GM12878 (cell line): ENCODE measurements around the gene SIL1. TPM values are rescaled to one million over a fixed set of nuclear protein-coding genes. Genes with fewer than 3 reads are reported as not detected.

ENCODE experiments used
- ATAC-seq: fragments of 200-7000 bp; cut with Tn5 transposase; 3 replicates; pipeline ENCODE4 v1.9.1; 2020; ENCODE audit warnings: mild to moderate bottlenecking, moderate library complexity
- BruUV-seq: library from RNA; stranded (reverse); fragments of 400-500 nt; replicated peaks from 2 replicates; lab custom pipeline; 2021; lab: Mats Ljungman, UMichigan
- CTCF ChIA-PET: fragments of 300-600 bp; sonication (Branson Sonifier 250); formaldehyde crosslinking; extraction: SDS; loops from one replicate; lab custom pipeline; 2021; ENCODE audit warnings: inconsistent platforms; lab: Yijun Ruan, JAX
- POLR2A ChIA-PET: fragments of 350-600 bp; formaldehyde crosslinking; extraction: SDS; loops from one replicate; lab custom pipeline; 2021; ENCODE audit warnings: inconsistent platforms; lab: Charles Lee
- RAD21 ChIA-PET: fragments of 300-600 bp; sonication (Branson Sonifier 250); formaldehyde crosslinking; loops from one replicate; lab custom pipeline; 2023; ENCODE audit warnings: antibody characterized with exemption; ENCODE audit not compliant: unreplicated experiment; lab: Charles Lee
- SMC1A ChIA-PET: fragments of 300-600 bp; sonication (Branson Sonifier 250); formaldehyde crosslinking; loops from one replicate; lab custom pipeline; 2023; ENCODE audit not compliant: unreplicated experiment, uncharacterized antibody; lab: Charles Lee
- DNase-seq: peaks from one replicate; pipeline ENCODE4 v3.0.0-alpha.2; 2011; ENCODE audit warnings: low read depth, low spot score
- FAIRE-seq: peaks from 3 replicates; lab custom pipeline; 2011; peaks lifted over from hg19 to GRCh38; lab: Jason Lieb, UNC
- H2AFZ ChIP-seq: 2 replicates; pipeline ENCODE4 v1.6.0; 2011; ENCODE audit warnings: low read depth, low read length, control low read depth; ENCODE audit not compliant: control insufficient read depth
- H3K27ac ChIP-seq: 2 replicates; pipeline ENCODE4 v1.5.1; 2011; ENCODE audit warnings: control low read depth; ENCODE audit not compliant: control insufficient read depth, insufficient read depth
- H3K27me3 ChIP-seq, 2 experiments: replicated peaks in 1 of 2; 2 replicates each; pipeline versions ENCODE4 v1.6.0 to v1.6.1; 2011; ENCODE audit warnings: low read length in 1 of 2; ENCODE audit not compliant: control insufficient read depth in 2 of 2, insufficient read depth in 2 of 2
- H3K36me3 ChIP-seq, 2 experiments: 2 replicates each; pipeline ENCODE4 v1.5.1; 2011; ENCODE audit warnings: low read length in 1 of 2; ENCODE audit not compliant: control insufficient read depth in 2 of 2, insufficient read depth in 2 of 2
- H3K4me1 ChIP-seq: 2 replicates; pipeline ENCODE4 v1.6.1; 2011; ENCODE audit warnings: mild to moderate bottlenecking, low read length, moderate library complexity, mixed read lengths; ENCODE audit not compliant: control insufficient read depth, insufficient read depth
- H3K4me2 ChIP-seq: 2 replicates; pipeline ENCODE4 v1.6.0; 2011; ENCODE audit warnings: control low read depth; ENCODE audit not compliant: control insufficient read depth, insufficient read depth
- H3K4me3 ChIP-seq: fragments of 200-600 bp; sonication (generic); 2 replicates; pipeline ENCODE4 v1.5.1; 2016
- H3K79me2 ChIP-seq: 2 replicates; pipeline ENCODE4 v1.6.0; 2011; ENCODE audit warnings: low read length; ENCODE audit not compliant: control insufficient read depth, insufficient read depth
- H3K9ac ChIP-seq: 2 replicates; pipeline ENCODE4 v1.8.0; 2011; ENCODE audit warnings: low read length, control low read depth, mixed read lengths; ENCODE audit not compliant: control insufficient read depth, insufficient read depth
- H3K9me3 ChIP-seq: replicated peaks from 3 replicates; pipeline ENCODE4 v1.5.1; 2011; ENCODE audit warnings: mild to moderate bottlenecking, low read length; ENCODE audit not compliant: control insufficient read depth, insufficient read depth
- H4K20me1 ChIP-seq: 2 replicates; pipeline ENCODE4 v1.6.0; 2011; ENCODE audit not compliant: control insufficient read depth, insufficient read depth
- BMI1 ChIP-seq: fragments of 450-650 bp; IDR thresholded peaks from 2 replicates; pipeline ENCODE4 v1.6.1; 2016; ENCODE audit warnings: mild to moderate bottlenecking, moderate library complexity, borderline replicate concordance
- SPI1 ChIP-seq: IDR thresholded peaks from 2 replicates; pipeline ENCODE4 v1.6.1; 2011; ENCODE audit warnings: low read depth, mild to moderate bottlenecking, low read length, moderate library complexity, borderline replicate concordance; ENCODE audit not compliant: insufficient read depth
- ZNF217 ChIP-seq: fragments of 450-650 bp; IDR thresholded peaks from 2 replicates; pipeline ENCODE4 v1.6.1; 2017; ENCODE audit warnings: antibody characterized with exemption, mild to moderate bottlenecking
- WGBS: methylation state at CpG from one replicate; pipeline ENCODE4 v1.1.6; 2016; ENCODE audit warnings: low lambda C conversion rate; ENCODE audit not compliant: insufficient replicate concordance, insufficient coverage; ENCODE audit errors: missing lambda C conversion rate; 5-methylcytosine and 5-hydroxymethylcytosine counted together
- in situ Hi-C: fragments of 300-500 bp; cut with MboI; formaldehyde crosslinking; loops from 9 replicates; pipeline ENCODE4 v1.14.3; 2018; ENCODE audit warnings: mixed read lengths
- intact Hi-C: fragments of 100-400 bp; cut with micrococcal nuclease; formaldehyde crosslinking; loops from one replicate; pipeline ENCODE4 v1.14.2; 2022; ENCODE audit not compliant: unreplicated experiment
- polyA plus RNA-seq, 11 experiments: library from polyadenylated mRNA; depleted of rRNA in 4 of 11; unstranded in 6 of 11; stranded (reverse) in 5 of 11; fragments of >200 nt; fragmentation: Nextera tagmentation in 4 of 11; fragmentation: Illumina TruSeq in 1 of 11; extraction: Ambion mirVana in 4 of 11; extraction: Trizol in 1 of 11; gene quantifications; 1 replicate in 1 of 11; 2 replicates in 10 of 11; pipeline versions ENCODE4 v1.2.1 to v1.2.3, GENCODE V29; 2011 to 2016; ENCODE audit warnings: inconsistent platforms in 2 of 11, missing spikeins in 2 of 11, low read depth in 1 of 11
- total RNA-seq, 4 experiments: library from RNA; depleted of rRNA in 3 of 4; stranded (reverse); fragments of >200 nt in 3 of 4; fragmentation: Illumina TruSeq in 1 of 4; extraction: Trizol in 1 of 4; gene quantifications; 2 replicates each; pipeline versions ENCODE4 v1.2.1 to v1.2.3, GENCODE V29; 2013 to 2021
- TF ChIP-seq, protein P1 (sequence below): IDR thresholded peaks from 2 replicates; pipeline ENCODE4 v1.6.1; 2011; ENCODE audit warnings: borderline replicate concordance, low read depth, mild to moderate bottlenecking, moderate library complexity, low read length; ENCODE audit not compliant: insufficient read depth, poor library complexity, severe bottlenecking
- TF ChIP-seq, protein P2 (sequence below): IDR thresholded peaks from 2 replicates; pipeline ENCODE4 v1.6.1; 2012; ENCODE audit warnings: low read depth, low read length, improper control_type of control experiment
- TF ChIP-seq, protein P3 (sequence below): fragments of 450-650 bp; IDR thresholded peaks from 2 replicates; pipeline ENCODE4 v1.6.1; 2017; ENCODE audit warnings: mild to moderate bottlenecking, moderate library complexity
- TF ChIP-seq, protein P4 (sequence below): IDR thresholded peaks from 2 replicates; pipeline ENCODE4 v1.6.1; 2011; ENCODE audit warnings: low read depth, mild to moderate bottlenecking, low read length, moderate library complexity, borderline replicate concordance; ENCODE audit errors: extremely low read depth
- TF ChIP-seq, protein P5 (sequence below): IDR thresholded peaks from 2 replicates; pipeline ENCODE4 v1.6.1; 2011; ENCODE audit warnings: borderline replicate concordance, low read depth, mild to moderate bottlenecking, moderate library complexity, mixed read lengths, low read length; ENCODE audit not compliant: insufficient read depth; ENCODE audit errors: extremely low read length

SIL1 gene
- total and polyA plus RNA-seq, 10 of the 15 experiments (the other 5 are each of a cell fraction or from before 2014, with no cell fraction given): 4.1 to 49.8 (median 29.4) TPM

DNA sequence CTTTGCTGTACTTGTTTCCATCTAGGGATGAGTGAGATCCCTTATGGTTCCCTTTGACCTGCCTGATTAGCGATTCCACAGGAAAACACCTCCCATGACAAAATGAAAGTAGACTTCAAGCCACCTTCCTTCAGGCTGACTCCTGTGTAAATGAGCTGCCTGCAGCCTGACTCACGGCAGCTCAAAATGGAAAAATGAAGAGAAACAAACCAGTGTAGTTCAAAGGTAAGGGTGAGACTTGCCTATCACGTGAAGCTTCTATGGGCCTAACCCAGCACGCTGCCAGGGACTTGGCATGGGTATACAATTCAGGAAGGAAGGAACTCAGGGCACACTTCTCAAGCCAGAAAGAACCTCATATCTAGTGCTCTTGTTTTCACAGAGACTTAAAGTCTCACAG lies 212.9 kb downstream of the SIL1 start:
- RAD21 ChIA-PET: no interaction called here
- 6% methylated on average over 4 of the region's 4 CpGs for WGBS
- POLR2A ChIA-PET: no interaction called here
- no peak for DNase-seq
- H3K9ac ChIP-seq: no peak overlapping the region
- H3K9me3 ChIP-seq: no peaks in the 10 kb centered on the region
- FAIRE-seq: no peak
- H3K79me2 ChIP-seq: no peaks in the 10 kb centered on the region
- SMC1A ChIA-PET: no interaction called here
- in situ Hi-C loops: no loop called here
- intact Hi-C loops: no loop called here
- H3K4me1 ChIP-seq: no peaks in the 10 kb centered on the region
- no peaks in the 10 kb centered on the region for H4K20me1 ChIP-seq
- TF ChIP-seq ZNF217: no peak
- TF ChIP-seq, protein P1, sequence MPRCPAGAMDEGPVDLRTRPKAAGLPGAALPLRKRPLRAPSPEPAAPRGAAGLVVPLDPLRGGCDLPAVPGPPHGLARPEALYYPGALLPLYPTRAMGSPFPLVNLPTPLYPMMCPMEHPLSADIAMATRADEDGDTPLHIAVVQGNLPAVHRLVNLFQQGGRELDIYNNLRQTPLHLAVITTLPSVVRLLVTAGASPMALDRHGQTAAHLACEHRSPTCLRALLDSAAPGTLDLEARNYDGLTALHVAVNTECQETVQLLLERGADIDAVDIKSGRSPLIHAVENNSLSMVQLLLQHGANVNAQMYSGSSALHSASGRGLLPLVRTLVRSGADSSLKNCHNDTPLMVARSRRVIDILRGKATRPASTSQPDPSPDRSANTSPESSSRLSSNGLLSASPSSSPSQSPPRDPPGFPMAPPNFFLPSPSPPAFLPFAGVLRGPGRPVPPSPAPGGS: no peak
- TF ChIP-seq, all 136 proteins: peak for 0
- ATAC-seq: no peak
- no peak overlapping the region for H2AFZ ChIP-seq
- no peaks in the 10 kb centered on the region for H3K27me3 ChIP-seq
- H3K4me3 ChIP-seq: no peak overlapping the region
- H3K36me3 ChIP-seq: no peaks in the 10 kb centered on the region
- H3K4me2 ChIP-seq: no peak overlapping the region
- BruUV-seq: no TSS peak
- H3K27ac ChIP-seq: no peak overlapping the region
- CTCF ChIA-PET: no interaction called here

DNA sequence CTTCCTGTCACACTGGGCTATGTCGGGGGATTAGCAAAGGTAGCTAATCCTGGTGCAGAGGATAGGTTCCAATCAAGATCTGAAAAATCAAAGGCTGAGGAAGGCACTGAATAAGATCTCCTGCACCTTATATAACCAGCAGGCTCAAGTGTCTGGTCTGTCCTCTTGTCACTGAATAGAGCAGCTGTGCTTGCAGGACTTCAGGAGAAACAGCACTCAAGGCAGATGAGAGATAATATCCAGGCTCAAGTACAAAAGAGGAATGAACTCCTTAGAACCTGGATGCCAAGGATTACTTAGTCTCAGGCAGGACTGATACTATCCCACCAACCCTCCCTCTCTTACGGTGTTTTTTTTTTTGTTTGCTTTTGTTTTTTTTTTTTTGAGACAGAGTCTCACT lies 214.2 kb downstream of the SIL1 start:
- ChIA-PET SMC1A (interaction anchor here (0.6 kb wide), 1 partner anchor 261 kb away, joined by 3 read pairs; no protein-coding TSS in a partner anchor), RAD21 (no interaction called here), CTCF (interaction anchor here (1.1 kb wide), 1 partner anchor 8 kb away, joined by 3 read pairs; no protein-coding TSS in a partner anchor), POLR2A (no interaction called here)
- Histone ChIP-seq H3K79me2 (no peaks in the 10 kb centered on the region), H3K4me1 (no peaks in the 10 kb centered on the region), H4K20me1 (no peaks in the 10 kb centered on the region), H3K4me2 (no peak overlapping the region), H3K9ac (no peak overlapping the region), H3K27ac (no peak overlapping the region), H3K4me3 (no peak overlapping the region), H3K27me3 (no peaks in the 10 kb centered on the region), H3K36me3 (no peaks in the 10 kb centered on the region), H3K9me3 (no peaks in the 10 kb centered on the region), H2AFZ (no peak overlapping the region)
- DNase-seq (no peak), FAIRE-seq (no peak), ATAC-seq (no peak)
- intact Hi-C loops: no loop called here
- no TSS peak for BruUV-seq
- in situ Hi-C loops: no loop called here
- 70% methylated on average over 2 of the region's 2 CpGs for WGBS
- TF ChIP-seq, protein P2, sequence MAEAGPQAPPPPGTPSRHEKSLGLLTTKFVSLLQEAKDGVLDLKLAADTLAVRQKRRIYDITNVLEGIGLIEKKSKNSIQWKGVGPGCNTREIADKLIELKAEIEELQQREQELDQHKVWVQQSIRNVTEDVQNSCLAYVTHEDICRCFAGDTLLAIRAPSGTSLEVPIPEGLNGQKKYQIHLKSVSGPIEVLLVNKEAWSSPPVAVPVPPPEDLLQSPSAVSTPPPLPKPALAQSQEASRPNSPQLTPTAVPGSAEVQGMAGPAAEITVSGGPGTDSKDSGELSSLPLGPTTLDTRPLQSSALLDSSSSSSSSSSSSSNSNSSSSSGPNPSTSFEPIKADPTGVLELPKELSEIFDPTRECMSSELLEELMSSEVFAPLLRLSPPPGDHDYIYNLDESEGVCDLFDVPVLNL: no peak
- TF ChIP-seq BMI1 (no peak), SPI1 (no peak)
- TF ChIP-seq, protein P3, sequence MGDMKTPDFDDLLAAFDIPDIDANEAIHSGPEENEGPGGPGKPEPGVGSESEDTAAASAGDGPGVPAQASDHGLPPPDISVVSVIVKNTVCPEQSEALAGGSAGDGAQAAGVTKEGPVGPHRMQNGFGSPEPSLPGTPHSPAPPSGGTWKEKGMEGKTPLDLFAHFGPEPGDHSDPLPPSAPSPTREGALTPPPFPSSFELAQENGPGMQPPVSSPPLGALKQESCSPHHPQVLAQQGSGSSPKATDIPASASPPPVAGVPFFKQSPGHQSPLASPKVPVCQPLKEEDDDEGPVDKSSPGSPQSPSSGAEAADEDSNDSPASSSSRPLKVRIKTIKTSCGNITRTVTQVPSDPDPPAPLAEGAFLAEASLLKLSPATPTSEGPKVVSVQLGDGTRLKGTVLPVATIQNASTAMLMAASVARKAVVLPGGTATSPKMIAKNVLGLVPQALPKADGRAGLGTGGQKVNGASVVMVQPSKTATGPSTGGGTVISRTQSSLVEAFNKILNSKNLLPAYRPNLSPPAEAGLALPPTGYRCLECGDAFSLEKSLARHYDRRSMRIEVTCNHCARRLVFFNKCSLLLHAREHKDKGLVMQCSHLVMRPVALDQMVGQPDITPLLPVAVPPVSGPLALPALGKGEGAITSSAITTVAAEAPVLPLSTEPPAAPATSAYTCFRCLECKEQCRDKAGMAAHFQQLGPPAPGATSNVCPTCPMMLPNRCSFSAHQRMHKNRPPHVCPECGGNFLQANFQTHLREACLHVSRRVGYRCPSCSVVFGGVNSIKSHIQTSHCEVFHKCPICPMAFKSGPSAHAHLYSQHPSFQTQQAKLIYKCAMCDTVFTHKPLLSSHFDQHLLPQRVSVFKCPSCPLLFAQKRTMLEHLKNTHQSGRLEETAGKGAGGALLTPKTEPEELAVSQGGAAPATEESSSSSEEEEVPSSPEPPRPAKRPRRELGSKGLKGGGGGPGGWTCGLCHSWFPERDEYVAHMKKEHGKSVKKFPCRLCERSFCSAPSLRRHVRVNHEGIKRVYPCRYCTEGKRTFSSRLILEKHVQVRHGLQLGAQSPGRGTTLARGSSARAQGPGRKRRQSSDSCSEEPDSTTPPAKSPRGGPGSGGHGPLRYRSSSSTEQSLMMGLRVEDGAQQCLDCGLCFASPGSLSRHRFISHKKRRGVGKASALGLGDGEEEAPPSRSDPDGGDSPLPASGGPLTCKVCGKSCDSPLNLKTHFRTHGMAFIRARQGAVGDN: no peak
- TF ChIP-seq, protein P4, sequence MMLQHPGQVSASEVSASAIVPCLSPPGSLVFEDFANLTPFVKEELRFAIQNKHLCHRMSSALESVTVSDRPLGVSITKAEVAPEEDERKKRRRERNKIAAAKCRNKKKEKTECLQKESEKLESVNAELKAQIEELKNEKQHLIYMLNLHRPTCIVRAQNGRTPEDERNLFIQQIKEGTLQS: no peak
- TF ChIP-seq, protein P5, sequence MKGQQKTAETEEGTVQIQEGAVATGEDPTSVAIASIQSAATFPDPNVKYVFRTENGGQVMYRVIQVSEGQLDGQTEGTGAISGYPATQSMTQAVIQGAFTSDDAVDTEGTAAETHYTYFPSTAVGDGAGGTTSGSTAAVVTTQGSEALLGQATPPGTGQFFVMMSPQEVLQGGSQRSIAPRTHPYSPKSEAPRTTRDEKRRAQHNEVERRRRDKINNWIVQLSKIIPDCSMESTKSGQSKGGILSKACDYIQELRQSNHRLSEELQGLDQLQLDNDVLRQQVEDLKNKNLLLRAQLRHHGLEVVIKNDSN: no peak
